ENCODE data around the gene CABLES2. TPM values are rescaled to one million over a fixed set of nuclear protein-coding genes. Genes with fewer than 3 reads are reported as not detected.

Gene CABLES2
- total and polyA plus RNA-seq, 12 donors = 1.5 to 5.6 (median 3.7) TPM

- H3K36me3 ChIP-seq (replicated peaks in 1 of 2) = no peaks in the 10 kb centered on the region
- DNase-seq = no peak
- H3K4me3 ChIP-seq = no peak overlapping the region
- H3K27ac ChIP-seq = no peak overlapping the region
- H3K9me3 ChIP-seq (replicated peaks in 1 of 3) = no peaks in the 10 kb centered on the region
- 88 to 100% (median 93%) methylated on average over 1 to 23 of the region's 23 CpGs for WGBS, 4 donors
- intact Hi-C loops (cut with DNase I) = no loop called here
- peaks cover 14 to 17% of the 10 kb centered on the region in 2 donors for H3K4me1 ChIP-seq (replicated peaks in 1 of 2)
- no peaks in the 10 kb centered on the region for H3K27me3 ChIP-seq
- TF ChIP-seq, protein P1, sequence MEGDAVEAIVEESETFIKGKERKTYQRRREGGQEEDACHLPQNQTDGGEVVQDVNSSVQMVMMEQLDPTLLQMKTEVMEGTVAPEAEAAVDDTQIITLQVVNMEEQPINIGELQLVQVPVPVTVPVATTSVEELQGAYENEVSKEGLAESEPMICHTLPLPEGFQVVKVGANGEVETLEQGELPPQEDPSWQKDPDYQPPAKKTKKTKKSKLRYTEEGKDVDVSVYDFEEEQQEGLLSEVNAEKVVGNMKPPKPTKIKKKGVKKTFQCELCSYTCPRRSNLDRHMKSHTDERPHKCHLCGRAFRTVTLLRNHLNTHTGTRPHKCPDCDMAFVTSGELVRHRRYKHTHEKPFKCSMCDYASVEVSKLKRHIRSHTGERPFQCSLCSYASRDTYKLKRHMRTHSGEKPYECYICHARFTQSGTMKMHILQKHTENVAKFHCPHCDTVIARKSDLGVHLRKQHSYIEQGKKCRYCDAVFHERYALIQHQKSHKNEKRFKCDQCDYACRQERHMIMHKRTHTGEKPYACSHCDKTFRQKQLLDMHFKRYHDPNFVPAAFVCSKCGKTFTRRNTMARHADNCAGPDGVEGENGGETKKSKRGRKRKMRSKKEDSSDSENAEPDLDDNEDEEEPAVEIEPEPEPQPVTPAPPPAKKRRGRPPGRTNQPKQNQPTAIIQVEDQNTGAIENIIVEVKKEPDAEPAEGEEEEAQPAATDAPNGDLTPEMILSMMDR (IDR thresholded peaks at IDR 0.05) = no peak
- no peak for TF ChIP-seq POLR2A (IDR thresholded peaks at IDR 0.05)
Measured at GRCh38 chr20:62402456-62403150, 4.5 kb downstream of the CABLES2 start.

DNA sequence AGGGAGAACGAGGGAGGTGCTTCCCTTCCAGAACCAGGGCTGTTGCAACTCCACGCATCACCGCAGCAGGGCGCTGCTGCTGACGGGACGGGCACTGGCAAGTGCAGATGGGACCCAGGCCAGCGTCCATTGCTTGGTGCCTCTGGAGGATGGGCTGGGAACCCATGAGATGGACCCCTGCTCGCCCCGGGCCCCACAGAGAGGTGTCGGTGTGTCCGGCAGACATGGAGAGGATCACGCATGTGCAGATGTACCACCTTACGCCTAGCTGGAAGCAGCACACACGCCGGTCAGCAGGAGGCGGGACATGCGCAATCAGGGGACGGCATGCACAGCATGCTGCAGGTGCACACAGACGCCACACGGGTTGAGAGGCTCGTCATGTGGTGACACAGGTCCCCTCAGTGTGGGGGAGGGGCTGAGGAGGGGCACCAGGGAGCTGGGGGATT is 5.7 kb downstream of the CABLES2 start:
- no peak for DNase-seq
- Histone ChIP-seq H3K36me3 (replicated peaks in 1 of 2) (no peaks in the 10 kb centered on the region), H3K27ac (no peak overlapping the region), H3K27me3 (no peaks in the 10 kb centered on the region), H3K4me3 (no peak overlapping the region), H3K4me1 (replicated peaks in 1 of 2) (peaks cover 7 to 11% of the 10 kb centered on the region in 2 donors), H3K9me3 (replicated peaks in 1 of 3) (no peaks in the 10 kb centered on the region)
- 80 to 89% (median 84%) methylated on average over 4 to 21 of the region's 21 CpGs for WGBS, 4 donors
- intact Hi-C loops (cut with DNase I) = no loop called here
- TF ChIP-seq, protein P1 (IDR thresholded peaks at IDR 0.05) = no peak
- no peak for TF ChIP-seq POLR2A (IDR thresholded peaks at IDR 0.05)

DNA sequence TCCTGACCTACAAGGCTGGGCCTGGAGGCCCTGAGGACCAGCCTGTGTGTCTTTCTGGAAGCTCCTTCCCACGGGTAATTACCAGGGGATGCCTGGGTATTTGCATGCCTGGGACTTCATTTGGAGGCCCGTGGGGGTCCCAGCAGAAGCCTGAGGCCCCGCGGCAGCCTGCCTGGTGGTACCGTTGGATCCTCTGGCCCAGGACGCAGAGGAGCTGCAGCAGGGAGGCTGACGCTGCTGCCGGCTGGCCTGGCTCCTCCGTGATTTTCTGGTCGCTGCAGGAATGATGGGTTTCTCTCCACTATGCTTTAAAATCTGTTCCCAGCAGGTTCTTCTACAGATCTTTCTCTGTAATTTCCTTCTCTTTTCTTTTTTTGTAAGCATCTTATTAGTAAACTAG is 6.5 kb downstream of the CABLES2 start:
- no peak for TF ChIP-seq POLR2A (IDR thresholded peaks at IDR 0.05)
- TF ChIP-seq, protein P1 (IDR thresholded peaks at IDR 0.05) = no peak
- no peaks in the 10 kb centered on the region for H3K9me3 ChIP-seq (replicated peaks in 1 of 3)
- H3K36me3 ChIP-seq (replicated peaks in 1 of 2) = no peaks in the 10 kb centered on the region
- no peak for DNase-seq
- H3K27me3 ChIP-seq = no peaks in the 10 kb centered on the region
- peaks cover 0 to 2% of the 10 kb centered on the region in 2 donors for H3K4me1 ChIP-seq (replicated peaks in 1 of 2)
- no peak overlapping the region for H3K27ac ChIP-seq
- H3K4me3 ChIP-seq = no peak overlapping the region
- WGBS, 4 donors = 84 to 92% (median 88%) methylated on average over 5 to 10 of the region's 10 CpGs
- intact Hi-C loops (cut with DNase I) = no loop called here

- Histone ChIP-seq H3K27ac (no peak overlapping the region), H3K9me3 (replicated peaks in 1 of 3) (no peaks in the 10 kb centered on the region), H3K4me3 (no peak overlapping the region), H3K27me3 (no peaks in the 10 kb centered on the region), H3K4me1 (replicated peaks in 1 of 2) (no peaks in the 10 kb centered on the region), H3K36me3 (replicated peaks in 1 of 2) (no peaks in the 10 kb centered on the region)
- intact Hi-C loops (cut with DNase I) = no loop called here
- no peak for DNase-seq
- TF ChIP-seq, protein P1 (IDR thresholded peaks at IDR 0.05) = no peak
- no peak for TF ChIP-seq POLR2A (IDR thresholded peaks at IDR 0.05)
- WGBS, 4 donors = 87 to 91% (median 91%) methylated on average over 6 to 7 of the region's 7 CpGs
Measured at GRCh38 chr20:62400021-62400420, 7.1 kb downstream of the CABLES2 start.
